Adrenal gland (tissue), 12 donors: ENCODE data around the gene PTPN1. TPM values are rescaled to one million over a fixed set of nuclear protein-coding genes. Genes with fewer than 3 reads are reported as not detected.

ENCODE experiments used
- DNase-seq, 7 donors: peaks; one replicate each; pipeline ENCODE4 v3.0.0-alpha.2; 2019 to 2020
- H3K27ac ChIP-seq, 5 donors: fragments of 200-600 bp; sonication (generic) in 4 of 5; 1 replicate in 3 of 5; 2 replicates in 2 of 5; pipeline versions ENCODE4 v1.5.1 to v1.8.0; 2016 to 2020; ENCODE audit warnings: mild to moderate bottlenecking in 1 of 5
- H3K27me3 ChIP-seq: fragments of 200-600 bp; 2 replicates; pipeline ENCODE4 v1.8.0; 2021
- H3K36me3 ChIP-seq, 2 donors: fragments of 200-600 bp; replicated peaks in 1 of 2; 1 replicate in 1 of 2; 2 replicates in 1 of 2; pipeline versions ENCODE4 v1.5.1 to v1.8.0; 2018 to 2022
- H3K4me1 ChIP-seq, 2 donors: fragments of 200-600 bp; replicated peaks in 1 of 2; 1 replicate in 1 of 2; 2 replicates in 1 of 2; pipeline versions ENCODE4 v1.5.1 to v1.8.0; 2018 to 2021
- H3K4me3 ChIP-seq, 4 donors: fragments of 200-600 bp; sonication (generic) in 3 of 4; one replicate each; pipeline ENCODE4 v1.5.1; 2016 to 2018
- H3K9me3 ChIP-seq, 3 donors: fragments of 200-600 bp; sonication (generic) in 1 of 3; replicated peaks in 1 of 3; 1 replicate in 2 of 3; 2 replicates in 1 of 3; pipeline versions ENCODE4 v1.5.1 to v1.8.0; 2016 to 2021
- POLR2A ChIP-seq, 2 donors: fragments of 450-650 bp; IDR thresholded peaks; one replicate each; pipeline ENCODE4 v1.6.1; 2017; ENCODE audit warnings: antibody characterized with exemption in 2 of 2, mild to moderate bottlenecking in 2 of 2, moderate library complexity in 1 of 2
- WGBS, 4 donors: extraction: QIAGEN DNeasy Blood & Tissue Kit in 2 of 4; methylation state at CpG; one replicate each; pipeline versions ENCODE4 v1.1.5 to v1.1.7; 2013 to 2017; 5-methylcytosine and 5-hydroxymethylcytosine counted together
- intact Hi-C, 2 donors: fragments of 100-400 bp; cut with DNase I; formaldehyde crosslinking; loops; one replicate each; pipeline versions ENCODE4 v1.14.1 to v1.15.0; 2022 to 2023
- polyA plus RNA-seq, 3 donors: library from polyadenylated mRNA; stranded (reverse); fragments of 200-250 nt in 2 of 3; fragments of 350-450 nt in 1 of 3; fragmentation: Illumina TruSeq in 1 of 3; extraction: RNeasy Lipid Tissue Mini Kit (QIAGEN cat#74804) in 1 of 3; gene quantifications; one replicate each; pipeline ENCODE4 v1.2.3, GENCODE V29; 2013 to 2014
- total RNA-seq, 9 donors: library from RNA; depleted of rRNA in 4 of 9; stranded (reverse); fragments of >200 nt in 4 of 9; fragments of 120-200 nt in 1 of 9; fragmentation: NEBNext Ultra II Directional in 1 of 9; extraction: Animal tissue kit (Norgen Biotek cat#: 25700) in 1 of 9; gene quantifications; one replicate each; pipeline versions ENCODE4 v1.1.0 to v1.2.4, GENCODE V29; 2013 to 2023
- TF ChIP-seq, protein P1 (sequence below), 6 experiments: fragments of 450-650 bp in 4 of 6; fragments of 200-600 bp in 2 of 6; sonication (generic) in 1 of 6; IDR thresholded peaks; 1 replicate in 5 of 6; 2 replicates in 1 of 6; pipeline versions ENCODE4 v1.5.1 to v1.8.0; 2016 to 2021; ENCODE audit warnings: antibody characterized with exemption in 6 of 6, mild to moderate bottlenecking in 2 of 6, moderate library complexity in 1 of 6
- donor health status: healthy with polysubstance abuse.
- donor health status: Bipolar disorder and iron deficiency.
- donor health status: DM: yes; HTN: yes; CAD: no.
- donor health status: DM: no; HTN: no; CAD: no.
- donor health status: DM: no; HTN: no; CAD: no.
- donor health status: DM: yes; HTN: yes; CAD: no.

Gene PTPN1
- total and polyA plus RNA-seq, 12 donors = 17.0 to 49.2 (median 35.8) TPM

DNA sequence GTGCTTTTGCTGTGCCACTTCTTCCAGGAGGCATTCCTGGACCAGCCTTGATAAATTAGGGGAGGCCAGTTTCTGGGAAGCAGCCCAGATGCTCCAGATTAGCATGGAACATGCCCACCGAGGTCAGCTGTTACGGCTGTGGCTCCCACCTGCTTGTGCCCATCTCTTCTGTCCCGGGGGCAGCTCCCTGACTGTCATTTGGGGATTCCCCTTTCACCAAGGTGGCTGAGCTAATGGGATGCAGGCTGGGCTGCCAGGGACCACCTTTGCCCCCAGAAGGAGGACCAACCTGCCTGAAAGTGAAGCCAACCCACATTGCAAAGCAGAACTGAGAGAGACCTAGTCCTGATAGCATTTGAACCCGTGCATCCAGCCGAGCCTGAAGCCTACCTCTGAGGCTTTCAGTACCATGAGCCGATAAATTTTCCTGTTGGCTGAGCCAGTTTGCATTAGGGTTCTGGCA, 85.3 kb downstream of the PTPN1 start:
- intact Hi-C loops = loop anchor here in 1 of 2 donors (10.0 kb wide), 1 partner anchor 149 kb away; no protein-coding TSS in a partner anchor
- H3K4me1 ChIP-seq = peaks cover 9 to 31% of the 10 kb centered on the region in 2 donors
- H3K27ac ChIP-seq = no peak overlapping the region
- TF ChIP-seq POLR2A (IDR thresholded peaks at IDR 0.05) = no peak
- TF ChIP-seq, protein P1, sequence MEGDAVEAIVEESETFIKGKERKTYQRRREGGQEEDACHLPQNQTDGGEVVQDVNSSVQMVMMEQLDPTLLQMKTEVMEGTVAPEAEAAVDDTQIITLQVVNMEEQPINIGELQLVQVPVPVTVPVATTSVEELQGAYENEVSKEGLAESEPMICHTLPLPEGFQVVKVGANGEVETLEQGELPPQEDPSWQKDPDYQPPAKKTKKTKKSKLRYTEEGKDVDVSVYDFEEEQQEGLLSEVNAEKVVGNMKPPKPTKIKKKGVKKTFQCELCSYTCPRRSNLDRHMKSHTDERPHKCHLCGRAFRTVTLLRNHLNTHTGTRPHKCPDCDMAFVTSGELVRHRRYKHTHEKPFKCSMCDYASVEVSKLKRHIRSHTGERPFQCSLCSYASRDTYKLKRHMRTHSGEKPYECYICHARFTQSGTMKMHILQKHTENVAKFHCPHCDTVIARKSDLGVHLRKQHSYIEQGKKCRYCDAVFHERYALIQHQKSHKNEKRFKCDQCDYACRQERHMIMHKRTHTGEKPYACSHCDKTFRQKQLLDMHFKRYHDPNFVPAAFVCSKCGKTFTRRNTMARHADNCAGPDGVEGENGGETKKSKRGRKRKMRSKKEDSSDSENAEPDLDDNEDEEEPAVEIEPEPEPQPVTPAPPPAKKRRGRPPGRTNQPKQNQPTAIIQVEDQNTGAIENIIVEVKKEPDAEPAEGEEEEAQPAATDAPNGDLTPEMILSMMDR (IDR thresholded peaks at IDR 0.05) = no peak
- WGBS, 4 donors = 50 to 78% (median 57%) methylated on average over 4 to 6 of the region's 6 CpGs
- H3K9me3 ChIP-seq = no peaks in the 10 kb centered on the region
- H3K27me3 ChIP-seq = no peaks in the 10 kb centered on the region
- no peaks in the 10 kb centered on the region for H3K36me3 ChIP-seq
- no peak overlapping the region for H3K4me3 ChIP-seq
- DNase-seq = no peak

DNA sequence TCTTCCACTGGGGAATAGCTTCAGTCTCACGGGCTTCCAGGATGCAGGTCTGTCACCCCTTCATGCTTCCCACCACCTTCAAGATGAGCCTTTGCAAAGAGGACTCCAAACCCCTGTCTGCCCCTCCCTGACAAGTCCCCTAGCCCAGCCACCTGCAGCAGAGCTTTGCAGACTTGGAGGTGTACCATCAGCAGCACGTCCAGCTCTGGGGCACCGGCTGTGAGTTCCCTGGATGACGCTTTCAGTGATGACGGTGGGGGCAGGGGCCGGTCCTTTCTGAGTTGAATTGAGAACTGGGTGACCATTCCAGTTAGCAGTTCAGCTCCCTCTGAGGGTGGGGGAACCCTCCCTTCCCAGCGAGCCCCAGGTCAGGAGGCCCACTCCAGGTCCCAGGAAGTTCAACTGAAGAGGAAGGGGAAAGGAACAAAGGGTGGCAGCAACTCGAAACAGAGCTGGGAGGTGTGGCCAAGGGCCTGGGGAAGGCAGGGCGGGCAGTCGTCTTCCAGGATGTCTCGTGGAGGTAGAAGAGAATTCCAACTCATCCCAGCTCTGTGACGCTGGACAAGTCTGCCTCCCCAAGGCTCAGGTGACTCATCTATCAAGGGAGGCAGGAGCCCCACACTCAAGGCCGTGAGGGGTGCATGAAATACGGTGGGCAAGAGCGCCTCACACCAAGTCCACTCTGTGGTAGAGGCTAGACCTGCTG, 86.0 kb downstream of the PTPN1 start:
- TF ChIP-seq, protein P1 (IDR thresholded peaks at IDR 0.05) = no peak
- no peak for TF ChIP-seq POLR2A (IDR thresholded peaks at IDR 0.05)
- H3K27me3 ChIP-seq = no peaks in the 10 kb centered on the region
- no peak overlapping the region for H3K4me3 ChIP-seq
- H3K9me3 ChIP-seq = no peaks in the 10 kb centered on the region
- 22 to 41% (median 25%) methylated on average over 10 to 15 of the region's 15 CpGs for WGBS, 4 donors
- peak overlapping the region in 1 of 5 donors; percentile 21 for H3K27ac ChIP-seq
- intact Hi-C loops = loop anchor here in 1 of 2 donors (10.0 kb wide), 1 partner anchor 149 kb away; no protein-coding TSS in a partner anchor
- H3K4me1 ChIP-seq = peaks cover 9 to 31% of the 10 kb centered on the region in 2 donors
- peak in 5 of 7 donors; percentile 45 to 61 (median 50) for DNase-seq
- H3K36me3 ChIP-seq = no peaks in the 10 kb centered on the region

DNA sequence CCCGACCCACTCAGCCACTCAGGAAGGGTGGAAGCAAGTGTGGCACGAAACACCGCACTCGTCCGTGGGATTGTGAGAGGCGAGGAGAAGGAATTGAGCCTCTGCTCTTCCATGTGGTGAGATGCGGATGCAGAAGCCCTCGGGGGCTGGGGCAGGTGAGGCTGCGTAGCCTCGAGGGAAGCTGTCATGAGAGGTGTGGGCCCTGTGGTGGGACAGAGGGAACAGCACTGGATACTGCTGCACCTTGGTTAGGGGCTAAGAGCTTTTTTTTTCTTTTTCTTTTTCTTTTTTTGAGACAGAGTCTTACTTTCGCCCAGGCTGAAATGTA, 86.5 kb downstream of the PTPN1 start:
- no peaks in the 10 kb centered on the region for H3K36me3 ChIP-seq
- no peak overlapping the region for H3K4me3 ChIP-seq
- H3K27ac ChIP-seq = peak overlapping the region in 1 of 5 donors; percentile 21
- DNase-seq = no peak
- H3K4me1 ChIP-seq = peaks cover 9 to 31% of the 10 kb centered on the region in 2 donors
- no peaks in the 10 kb centered on the region for H3K27me3 ChIP-seq
- H3K9me3 ChIP-seq = no peaks in the 10 kb centered on the region
- no peak for TF ChIP-seq POLR2A (IDR thresholded peaks at IDR 0.05)
- TF ChIP-seq, protein P1 (IDR thresholded peaks at IDR 0.05) = no peak
- WGBS, 4 donors = 62 to 83% (median 72%) methylated on average over 8 to 11 of the region's 11 CpGs
- intact Hi-C loops = loop anchor here in 1 of 2 donors (10.0 kb wide), 1 partner anchor 148 kb away; no protein-coding TSS in a partner anchor

DNA sequence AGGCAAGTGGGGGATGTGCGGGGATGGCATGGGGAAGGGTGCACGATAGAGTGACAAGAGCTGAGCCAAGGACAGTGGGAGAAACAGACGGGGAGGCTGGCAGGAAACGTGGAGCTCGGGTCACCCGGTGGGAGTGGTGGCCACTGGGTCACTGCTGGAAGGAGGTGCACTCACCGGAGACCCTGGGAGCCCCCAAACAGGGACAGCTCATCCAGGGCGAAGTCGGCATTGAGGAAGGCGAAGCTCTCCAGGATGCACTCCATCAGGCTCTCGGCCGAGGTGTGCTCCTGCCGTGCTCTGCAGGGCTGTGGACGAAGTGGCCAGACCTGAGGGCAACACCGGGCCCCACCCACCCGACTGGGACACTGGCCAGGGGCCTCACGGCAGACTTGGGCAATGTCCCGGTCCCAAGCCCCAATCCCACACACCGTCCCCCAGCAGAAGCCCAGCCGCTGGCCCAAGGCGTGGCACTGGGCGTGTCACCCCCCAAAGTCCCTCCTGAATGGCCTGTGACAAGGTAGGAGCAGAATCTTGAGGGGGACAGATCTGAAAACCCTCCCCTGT, 87.3 kb downstream of the PTPN1 start:
- Histone ChIP-seq H3K27ac (no peak overlapping the region), H3K9me3 (no peaks in the 10 kb centered on the region), H3K4me1 (peaks cover 9 to 24% of the 10 kb centered on the region in 2 donors), H3K27me3 (no peaks in the 10 kb centered on the region), H3K4me3 (no peak overlapping the region), H3K36me3 (no peaks in the 10 kb centered on the region)
- WGBS, 4 donors = 50 to 73% (median 67%) methylated on average over 8 to 22 of the region's 22 CpGs
- no peak for DNase-seq
- no peak for TF ChIP-seq POLR2A (IDR thresholded peaks at IDR 0.05)
- TF ChIP-seq, protein P1 (IDR thresholded peaks at IDR 0.05) = no peak
- intact Hi-C loops = loop anchor here in 1 of 2 donors (10.0 kb wide), 1 partner anchor 147 kb away; no protein-coding TSS in a partner anchor
